Fibroblast of the aortic adventitia (primary cell): Measurements from ENCODE around the gene RXRA. TPM values are rescaled to one million over a fixed set of nuclear protein-coding genes. Genes with fewer than 3 reads are reported as not detected.

Experiments
- DNase-seq: peaks from one replicate; pipeline ENCODE4 v3.0.0-alpha.2; 2010; ENCODE audit warnings: low read depth
- H3K4me3 ChIP-seq: 2 replicates; pipeline ENCODE4 v1.5.1; 2011; ENCODE audit warnings: low read depth, mild to moderate bottlenecking, control low read depth, low read length, moderate library complexity
- total RNA-seq: library from RNA; depleted of rRNA; stranded (reverse); fragments of >200 nt; gene quantifications from 2 replicates; pipeline ENCODE4 v1.2.3, GENCODE V29; 2012; ENCODE audit warnings: low replicate concordance
- TF ChIP-seq, protein P1 (sequence below): IDR thresholded peaks from 2 replicates; pipeline ENCODE4 v1.5.1; 2011; ENCODE audit warnings: mild to moderate bottlenecking, low read length, control low read depth, inconsistent platforms; ENCODE audit not compliant: insufficient read depth

The RXRA gene
- total RNA-seq, 1 donor = 20.9 TPM

DNA sequence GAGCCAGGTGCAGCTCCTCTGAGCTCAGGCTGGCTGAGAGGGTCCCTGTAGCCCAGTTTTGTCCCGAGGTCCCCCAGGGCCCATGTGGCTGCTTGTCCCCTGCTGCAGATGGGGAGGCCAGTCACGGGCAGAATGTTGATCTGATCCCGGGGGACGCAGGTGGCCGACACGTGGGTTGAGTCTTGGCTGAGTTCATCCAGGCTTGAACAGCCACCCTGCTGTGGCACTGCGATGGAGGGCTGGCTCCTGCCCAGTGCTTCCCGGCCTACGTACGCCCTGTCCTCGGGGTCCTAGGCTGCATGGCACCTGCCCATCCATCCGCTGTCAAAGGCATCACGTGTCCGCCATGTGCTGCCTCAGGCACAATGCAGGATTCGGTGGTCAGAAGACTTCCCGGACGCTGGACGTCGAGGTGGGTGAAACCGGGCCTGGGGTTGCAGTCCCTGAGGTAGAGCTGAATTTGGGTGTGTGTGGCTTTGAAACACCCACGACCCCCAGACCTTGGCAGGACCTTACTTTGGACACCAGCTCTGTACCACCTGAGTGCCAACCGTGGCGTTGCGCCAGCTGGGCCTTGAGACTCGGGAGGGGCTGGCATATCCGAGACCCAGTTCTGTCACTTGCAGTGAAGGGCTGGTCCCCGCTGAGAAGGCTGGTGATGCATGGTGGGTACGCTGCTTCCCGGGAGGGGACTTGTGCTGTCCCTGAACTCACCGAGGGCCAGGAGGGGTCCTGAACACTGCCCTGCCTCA is 22.3 kb downstream of the RXRA start:
- DNase-seq = no peak
- TF ChIP-seq, protein P1, sequence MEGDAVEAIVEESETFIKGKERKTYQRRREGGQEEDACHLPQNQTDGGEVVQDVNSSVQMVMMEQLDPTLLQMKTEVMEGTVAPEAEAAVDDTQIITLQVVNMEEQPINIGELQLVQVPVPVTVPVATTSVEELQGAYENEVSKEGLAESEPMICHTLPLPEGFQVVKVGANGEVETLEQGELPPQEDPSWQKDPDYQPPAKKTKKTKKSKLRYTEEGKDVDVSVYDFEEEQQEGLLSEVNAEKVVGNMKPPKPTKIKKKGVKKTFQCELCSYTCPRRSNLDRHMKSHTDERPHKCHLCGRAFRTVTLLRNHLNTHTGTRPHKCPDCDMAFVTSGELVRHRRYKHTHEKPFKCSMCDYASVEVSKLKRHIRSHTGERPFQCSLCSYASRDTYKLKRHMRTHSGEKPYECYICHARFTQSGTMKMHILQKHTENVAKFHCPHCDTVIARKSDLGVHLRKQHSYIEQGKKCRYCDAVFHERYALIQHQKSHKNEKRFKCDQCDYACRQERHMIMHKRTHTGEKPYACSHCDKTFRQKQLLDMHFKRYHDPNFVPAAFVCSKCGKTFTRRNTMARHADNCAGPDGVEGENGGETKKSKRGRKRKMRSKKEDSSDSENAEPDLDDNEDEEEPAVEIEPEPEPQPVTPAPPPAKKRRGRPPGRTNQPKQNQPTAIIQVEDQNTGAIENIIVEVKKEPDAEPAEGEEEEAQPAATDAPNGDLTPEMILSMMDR = no peak
- H3K4me3 ChIP-seq = no peak overlapping the region

DNA sequence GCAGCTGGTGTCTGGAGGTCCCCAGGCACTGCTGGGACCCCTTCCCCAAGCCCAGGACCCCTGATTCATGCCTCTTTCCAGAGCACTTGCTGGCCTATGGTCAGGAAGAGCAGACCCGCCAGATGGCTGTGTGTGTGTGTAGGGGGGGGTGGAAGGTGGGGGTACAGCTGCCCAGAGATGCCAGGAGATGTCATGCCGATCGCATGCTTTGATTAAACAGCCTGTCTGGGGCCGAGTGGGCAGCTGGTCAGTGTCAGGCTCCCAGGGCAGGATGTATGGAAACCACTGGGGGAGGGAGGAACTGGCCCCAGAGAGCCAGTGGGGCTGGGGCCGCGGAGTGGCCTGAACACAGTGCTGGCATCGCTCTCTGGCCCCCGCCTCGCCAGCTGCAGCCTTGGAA is 23.7 kb downstream of the RXRA start:
- no peak overlapping the region for H3K4me3 ChIP-seq
- TF ChIP-seq, protein P1 = no peak
- no peak for DNase-seq

DNA sequence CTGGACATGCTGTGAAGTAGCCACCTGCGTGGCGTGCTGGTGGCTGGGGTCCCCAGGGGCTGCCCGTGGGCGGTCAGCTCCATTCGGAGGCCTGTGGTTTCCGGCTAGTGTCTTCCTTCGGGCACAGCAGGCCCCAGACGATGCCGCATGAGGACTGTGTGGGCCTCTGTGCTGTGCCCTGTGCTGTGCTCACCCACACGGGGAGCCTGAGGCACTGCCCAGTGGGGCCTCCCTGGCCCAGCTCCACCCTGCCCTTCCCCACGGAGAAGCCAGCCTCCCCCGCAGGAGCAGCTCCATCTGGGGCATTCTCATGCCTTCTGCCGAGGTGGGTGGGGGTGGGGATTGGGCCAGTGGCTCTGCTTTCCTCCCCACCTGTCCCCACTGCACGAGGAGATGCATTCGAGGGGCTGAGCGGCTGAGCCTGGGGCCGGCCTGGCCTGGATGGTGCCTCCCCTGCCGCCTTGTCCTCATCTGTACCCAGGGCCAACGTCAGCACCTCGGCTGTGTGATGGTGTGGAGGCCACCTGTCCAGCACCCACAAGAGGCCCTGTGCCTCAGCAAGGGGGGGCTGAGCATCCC is 24.2 kb downstream of the RXRA start:
- DNase-seq = no peak
- TF ChIP-seq, protein P1 = no peak
- H3K4me3 ChIP-seq = no peak overlapping the region

DNA sequence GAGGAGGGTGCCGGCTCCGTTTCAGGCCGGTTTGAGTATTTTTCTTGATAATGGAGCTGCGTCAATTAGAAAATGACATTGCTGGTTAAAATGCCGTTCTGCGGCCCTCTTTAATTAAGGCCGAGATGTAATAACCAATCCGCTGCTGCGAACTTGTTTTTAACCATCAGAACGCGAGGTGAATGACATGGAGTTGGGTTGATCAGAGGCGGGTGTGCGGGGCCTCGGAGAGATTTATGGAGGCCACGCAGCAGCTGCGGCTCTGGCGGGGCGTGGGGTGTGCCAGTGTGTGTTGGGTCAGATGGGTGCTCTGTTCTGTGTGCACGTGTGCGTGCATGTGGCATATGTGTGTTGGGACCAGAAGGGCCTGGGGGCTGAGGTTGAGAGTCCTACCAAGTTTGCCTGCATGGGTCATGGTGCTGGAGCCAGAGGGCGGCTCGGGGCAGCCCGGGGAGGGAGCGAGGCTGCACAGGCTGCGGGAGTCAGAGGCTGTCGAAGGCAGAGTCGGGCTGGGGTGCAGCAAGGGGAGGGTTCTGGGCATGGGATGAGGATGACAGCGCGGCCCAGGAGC is 25.4 kb downstream of the RXRA start:
- DNase-seq = no peak
- H3K4me3 ChIP-seq = no peak overlapping the region
- TF ChIP-seq, protein P1 = no peak

DNA sequence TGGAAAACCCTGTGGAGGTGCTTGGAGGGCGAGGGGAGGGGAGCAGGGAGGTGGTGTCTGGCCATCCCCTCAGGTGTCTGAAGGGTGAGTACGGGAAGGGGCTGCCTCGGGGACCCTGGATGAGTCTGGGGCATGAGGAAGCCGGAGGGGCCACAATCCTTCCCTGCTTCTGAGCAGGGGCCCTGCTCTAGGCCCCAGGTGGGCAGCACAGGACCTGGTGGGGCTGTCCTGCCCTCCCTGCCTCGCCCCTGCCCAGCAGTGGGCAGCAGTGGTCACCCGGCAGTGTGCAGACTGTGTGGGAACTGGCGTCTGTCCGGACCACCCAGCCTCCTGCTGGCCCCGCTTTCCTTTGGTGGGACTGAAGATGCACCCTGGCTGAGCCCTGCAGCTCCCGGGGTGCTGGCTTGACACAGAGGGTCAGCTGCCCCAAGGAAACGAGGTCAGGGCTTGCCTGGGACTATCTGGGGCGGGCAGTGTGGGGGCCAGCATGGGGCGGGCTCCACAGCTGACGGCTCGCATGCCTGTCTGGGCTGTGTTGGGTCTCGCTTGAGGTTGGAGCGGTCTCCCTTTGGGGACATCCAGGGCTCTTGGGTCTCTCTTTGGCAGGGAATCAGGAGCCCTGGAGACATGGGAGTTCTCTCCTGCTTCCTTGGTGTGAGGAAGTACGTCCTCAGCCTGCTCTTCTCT is 26.1 kb downstream of the RXRA start:
- no peak overlapping the region for H3K4me3 ChIP-seq
- TF ChIP-seq, protein P1 = no peak
- DNase-seq = no peak

DNA sequence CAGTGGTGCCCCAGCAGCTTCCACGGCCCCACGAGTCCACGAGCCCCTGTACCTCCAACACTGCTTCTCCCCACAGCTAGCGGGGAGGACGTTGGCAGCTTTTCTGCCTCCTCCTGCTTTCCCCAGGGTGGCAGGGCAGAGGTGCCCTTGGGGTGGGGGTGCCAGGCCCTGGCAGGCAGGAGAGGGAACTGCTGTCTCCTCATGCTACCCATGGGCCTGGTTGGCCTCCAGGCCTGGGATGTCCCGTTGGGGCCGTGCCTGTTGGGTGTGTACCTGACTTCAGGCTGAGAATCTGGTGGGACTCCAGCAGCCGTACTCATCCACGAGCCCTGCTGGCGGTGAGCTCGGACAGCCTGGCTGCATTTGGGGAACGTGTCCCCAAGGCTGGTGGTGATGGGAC is 27.3 kb downstream of the RXRA start:
- no peak for DNase-seq
- H3K4me3 ChIP-seq = no peak overlapping the region
- TF ChIP-seq, protein P1 = no peak
